Stimulated activated CD4-positive, alpha-beta T cell treated with anti-CD3 and anti-CD28 coated beads, Interleukin-4, amount 100 ng/mL, for 4 hours (primary cell): ENCODE results near the gene CWF19L1.

Experiments
- DNase-seq, 2 experiments: peaks; one replicate each; pipeline ENCODE4 v3.0.0-alpha.2; 2020

CWF19L1 gene

GRCh38 chr10:100245484-100246220 is 21.8 kb downstream of the CWF19L1 start:
- no peak for DNase-seq

GRCh38 chr10:100239851-100240250 is 27.6 kb downstream of the CWF19L1 start:
- no peak for DNase-seq

- DNase-seq: no peak
Observed at GRCh38 chr10:100238429-100238828, 29.0 kb downstream of the CWF19L1 start.

GRCh38 chr10:100232101-100232500 is 35.3 kb downstream of the CWF19L1 start:
- DNase-seq: no peak

- no peak for DNase-seq
Observed at GRCh38 chr10:100229819-100230422, 37.5 kb downstream of the CWF19L1 start.

GRCh38 chr10:100223879-100224278 is 43.6 kb downstream of the CWF19L1 start:
- DNase-seq: no peak

GRCh38 chr10:100222529-100222928 is 44.9 kb downstream of the CWF19L1 start:
- DNase-seq: no peak

- no peak for DNase-seq
Observed at GRCh38 chr10:100216006-100216405, 51.4 kb downstream of the CWF19L1 start.

GRCh38 chr10:100209303-100209702 is 58.1 kb downstream of the CWF19L1 start:
- DNase-seq: no peak

GRCh38 chr10:100208276-100208675 is 59.2 kb downstream of the CWF19L1 start:
- DNase-seq: no peak

GRCh38 chr10:100204370-100204769 is 63.1 kb downstream of the CWF19L1 start:
- DNase-seq: no peak

- no peak for DNase-seq
Observed at GRCh38 chr10:100201549-100201948, 65.9 kb downstream of the CWF19L1 start.

- no peak for DNase-seq
Observed at GRCh38 chr10:100194711-100195110, 72.7 kb downstream of the CWF19L1 start.

GRCh38 chr10:100192350-100192749 is 75.1 kb downstream of the CWF19L1 start:
- no peak for DNase-seq

- DNase-seq: peak; percentile 10 to 13
Observed at GRCh38 chr10:100186253-100187212, 80.9 kb downstream of the CWF19L1 start.

- DNase-seq: peak; percentile 92 to 97
Observed at GRCh38 chr10:100185364-100186252, 81.8 kb downstream of the CWF19L1 start, which contains the start of gene ERLIN1. ERLIN1 (minus strand) TSS chr10:100186029; CDS start chr10:100185626, 403 bp downstream.

GRCh38 chr10:100184840-100185239 is 82.6 kb downstream of the CWF19L1 start:
- DNase-seq: no peak

- no peak for DNase-seq
Observed at GRCh38 chr10:100184426-100184825, 83.0 kb downstream of the CWF19L1 start.

- no peak for DNase-seq
Observed at GRCh38 chr10:100183481-100183880, 84.0 kb downstream of the CWF19L1 start.

- DNase-seq: no peak
Observed at GRCh38 chr10:100182908-100183307, 84.5 kb downstream of the CWF19L1 start.
